H1 (cell line): ENCODE results near the gene CPT2.

Source experiments
- CTCF ChIP-seq, 3 experiments: IDR thresholded peaks; 1 replicate in 2 of 3; 2 replicates in 1 of 3; pipeline versions ENCODE4 v1.5.1 to v1.6.1; 2011; ENCODE audit warnings: low read length in 3 of 3, mild to moderate bottlenecking in 3 of 3, inconsistent platforms in 2 of 3, low read depth in 1 of 3, moderate library complexity in 1 of 3; ENCODE audit not compliant: insufficient read depth in 1 of 3; ENCODE audit errors: control extremely low read depth in 1 of 3
- NRF1 ChIP-seq: IDR thresholded peaks from 2 replicates; pipeline ENCODE4 v1.6.1; 2011; ENCODE audit warnings: mild to moderate bottlenecking, low read depth, low read length, improper control_type of control experiment
- USF2 ChIP-seq: IDR thresholded peaks from 2 replicates; pipeline ENCODE4 v1.6.1; 2011; ENCODE audit warnings: low read length, improper control_type of control experiment

DNA sequence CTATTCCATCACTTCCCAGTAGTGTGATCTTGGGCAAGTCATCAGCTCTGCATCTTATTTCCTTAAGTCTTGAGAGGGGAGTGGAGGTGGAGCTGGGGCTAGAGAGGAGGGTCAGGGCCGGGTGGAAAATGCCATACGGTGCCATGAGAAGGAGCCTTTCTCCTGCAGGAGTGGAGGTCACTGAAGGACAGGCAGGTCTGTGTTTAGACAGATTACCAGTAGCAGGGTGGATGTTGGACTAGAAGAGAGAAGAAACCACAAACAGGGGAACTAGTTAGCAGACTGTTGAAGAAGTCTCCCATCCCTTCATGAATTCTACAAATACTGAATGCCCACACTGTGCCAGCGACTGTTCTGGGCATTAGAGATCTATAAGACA lies 13.9 kb upstream of the CPT2 start:
- TF ChIP-seq NRF1 (no peak), CTCF (IDR thresholded peaks at IDR 0.05; ENCODE audit: control extremely low read depth in 1 of 3, insufficient read depth in 1 of 3, low read depth in 1 of 3, low read length in 3 of 3) (no peak), USF2 (no peak)
